Activated naive CD4-positive, alpha-beta T cell treated with anti-CD3 and anti-CD28 coated beads, Interleukin-2, amount 50 U/mL, for 72 hours (primary cell): Measurements from ENCODE around the gene KRTAP12-3. TPM values are rescaled to one million over a fixed set of nuclear protein-coding genes. Genes with fewer than 3 reads are reported as not detected.
"Not testable (repeated sequence)": the region's sequence is repeated elsewhere in the genome, so short reads cannot be mapped to it uniquely, and the experiment has no call there.

ENCODE experiments used
- ATAC-seq, 2 donors: fragments of 150-1000 bp; cut with Tn5 transposase; 2 replicates each; pipeline ENCODE4 v1.10.0; 2021; ENCODE audit warnings: mild to moderate bottlenecking in 2 of 2, moderate library complexity in 2 of 2
- DNase-seq, 2 donors: peaks; one replicate each; pipeline ENCODE4 v3.0.0; 2021 to 2022; ENCODE audit warnings: low spot score in 2 of 2
- H3K27ac Mint-ChIP-seq, 2 donors: one replicate each; pipeline ENCODE4 v1.8.0; 2022; ENCODE audit warnings: mild to moderate bottlenecking in 2 of 2, mixed read lengths in 2 of 2
- H3K36me3 Mint-ChIP-seq, 2 donors: one replicate each; pipeline ENCODE4 v1.8.0; 2022; ENCODE audit warnings: mixed read lengths in 2 of 2
- H3K9me3 Mint-ChIP-seq, 2 donors: one replicate each; pipeline ENCODE4 v1.8.0; 2022; ENCODE audit warnings: mixed read lengths in 2 of 2
- total RNA-seq, 2 donors: library from RNA; stranded (reverse); gene quantifications; one replicate each; pipeline ENCODE4 v1.2.3, GENCODE V29; 2022

The KRTAP12-3 gene
- total RNA-seq, 2 donors from 2014 or later, result not detected

DNA sequence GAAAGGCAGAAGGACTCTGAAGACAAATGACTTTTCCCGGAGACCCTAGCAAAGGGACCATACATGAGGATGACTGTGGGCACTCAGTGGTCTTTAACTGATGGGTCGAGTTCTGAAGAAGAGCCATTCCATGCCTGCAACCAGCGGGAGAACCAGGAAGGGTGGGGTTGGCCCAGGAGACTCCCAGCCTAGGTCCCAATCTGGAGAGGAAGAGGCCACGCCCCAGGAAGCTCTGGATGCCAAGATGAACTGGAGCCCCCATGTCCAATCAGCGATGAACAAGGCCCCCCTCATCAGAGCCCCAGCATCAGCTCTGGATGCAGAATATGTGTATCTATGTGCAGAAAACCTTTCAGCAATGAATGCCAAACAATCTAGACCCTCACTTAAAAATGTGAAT is 17.0 kb upstream of the KRTAP12-3 start:
- no peak for ATAC-seq
- peaks cover 34 to 40% of the 10 kb centered on the region in 2 donors for H3K36me3 Mint-ChIP-seq
- peaks cover 33 to 41% of the 10 kb centered on the region in 2 donors for H3K9me3 Mint-ChIP-seq

DNA sequence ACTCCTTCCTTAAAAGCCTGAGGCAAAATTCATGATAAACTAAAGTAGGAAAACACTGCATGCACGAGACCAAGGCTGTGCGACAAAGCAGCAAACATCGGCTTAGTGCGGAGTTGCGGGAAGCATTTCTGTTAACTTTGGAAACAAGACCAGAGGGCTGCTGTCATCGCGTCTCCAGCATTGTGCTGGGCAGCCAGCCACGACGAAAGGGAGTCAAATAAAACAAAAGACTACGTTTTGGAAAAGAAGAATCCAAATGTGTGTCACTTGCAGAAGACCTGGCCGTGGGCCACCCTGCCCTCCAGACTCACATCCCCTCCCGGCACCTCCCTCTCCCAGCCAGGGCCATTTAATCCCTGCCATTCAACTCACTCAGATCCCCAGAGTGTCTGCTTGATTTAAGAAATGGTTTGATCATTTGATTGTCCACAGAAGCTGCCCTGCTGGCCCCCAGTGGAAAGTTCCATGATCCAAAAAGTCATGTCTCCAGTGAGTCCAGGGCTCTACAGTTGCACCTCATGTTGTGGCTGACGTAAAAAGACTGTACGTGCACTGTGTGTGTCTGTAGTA is 13.9 kb upstream of the KRTAP12-3 start:
- H3K27ac Mint-ChIP-seq, result peak overlapping the region in 1 of 2 donors; percentile 31
- DNase-seq (no peak), ATAC-seq (no peak)
- peaks cover 33 to 41% of the 10 kb centered on the region in 2 donors for H3K9me3 Mint-ChIP-seq
- peaks cover 34 to 47% of the 10 kb centered on the region in 2 donors for H3K36me3 Mint-ChIP-seq

More for the DNA sequence above, 17.0 kb upstream of the KRTAP12-3 start:
- no peak overlapping the region for H3K27ac Mint-ChIP-seq
- DNase-seq, result no peak

DNA sequence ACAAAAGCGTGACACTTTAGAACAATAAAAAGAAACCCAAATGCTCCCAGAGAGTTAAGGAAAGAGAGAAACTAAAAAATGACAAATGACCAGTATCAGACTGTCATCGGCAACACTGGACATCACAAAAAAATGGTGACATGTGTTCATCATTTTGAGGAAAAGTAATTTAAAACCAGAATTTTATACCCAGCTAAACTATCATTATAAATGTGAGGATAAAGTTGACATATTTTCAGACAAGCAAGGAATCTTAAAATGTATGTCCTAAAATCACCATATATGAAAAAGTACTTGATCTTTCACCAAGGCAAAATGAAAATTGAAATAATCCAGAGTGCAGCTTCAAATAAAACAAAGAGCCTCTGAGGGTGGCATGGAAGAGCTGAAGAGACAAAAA is 12.9 kb upstream of the KRTAP12-3 start:
- peaks cover 33 to 39% of the 10 kb centered on the region in 2 donors for H3K9me3 Mint-ChIP-seq
- H3K27ac Mint-ChIP-seq, result no peak overlapping the region
- no peak for DNase-seq
- no peak for ATAC-seq
- peaks cover 34 to 47% of the 10 kb centered on the region in 2 donors for H3K36me3 Mint-ChIP-seq

GRCh38 chr21:44646366-44647221 is 11.1 kb upstream of the KRTAP12-3 start, which contains the start of gene KRTAP10-11:
KRTAP10-11 (plus strand) TSS chr21:44646414; CDS start chr21:44646459, 45 bp downstream.
- not testable (repeated sequence) for ATAC-seq, DNase-seq
- peaks cover 26 to 29% of the 10 kb centered on the region in 2 donors for H3K9me3 Mint-ChIP-seq
- H3K36me3 Mint-ChIP-seq, result peaks cover 25 to 42% of the 10 kb centered on the region in 2 donors
- H3K27ac Mint-ChIP-seq, result peak within 1 kb of the TSS in 1 of 2 donors; percentile 62

DNA sequence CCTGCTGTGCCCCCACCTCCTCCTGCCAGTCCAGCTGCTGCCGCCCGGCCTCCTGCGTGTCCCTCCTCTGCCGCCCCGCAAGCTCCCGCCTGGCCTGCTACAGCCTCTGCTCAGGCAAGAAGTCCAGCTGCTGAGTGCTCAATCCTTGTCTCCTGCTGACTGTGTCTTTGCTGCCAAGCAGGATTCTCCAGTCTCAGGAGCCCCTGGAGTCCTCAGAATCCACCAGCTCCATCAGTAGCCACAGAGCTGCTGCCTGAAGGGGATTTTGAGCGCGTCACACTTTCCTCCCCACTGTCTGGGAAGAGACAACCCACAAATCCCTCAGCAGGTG is 10.5 kb upstream of the KRTAP12-3 start:
- Mint-ChIP-seq H3K36me3 (peaks cover 25 to 39% of the 10 kb centered on the region in 2 donors), H3K9me3 (peaks cover 26% of the 10 kb centered on the region in 2 donors), H3K27ac (peak overlapping the region in 1 of 2 donors; percentile 62)
- ATAC-seq (no peak), DNase-seq (no peak)

DNA sequence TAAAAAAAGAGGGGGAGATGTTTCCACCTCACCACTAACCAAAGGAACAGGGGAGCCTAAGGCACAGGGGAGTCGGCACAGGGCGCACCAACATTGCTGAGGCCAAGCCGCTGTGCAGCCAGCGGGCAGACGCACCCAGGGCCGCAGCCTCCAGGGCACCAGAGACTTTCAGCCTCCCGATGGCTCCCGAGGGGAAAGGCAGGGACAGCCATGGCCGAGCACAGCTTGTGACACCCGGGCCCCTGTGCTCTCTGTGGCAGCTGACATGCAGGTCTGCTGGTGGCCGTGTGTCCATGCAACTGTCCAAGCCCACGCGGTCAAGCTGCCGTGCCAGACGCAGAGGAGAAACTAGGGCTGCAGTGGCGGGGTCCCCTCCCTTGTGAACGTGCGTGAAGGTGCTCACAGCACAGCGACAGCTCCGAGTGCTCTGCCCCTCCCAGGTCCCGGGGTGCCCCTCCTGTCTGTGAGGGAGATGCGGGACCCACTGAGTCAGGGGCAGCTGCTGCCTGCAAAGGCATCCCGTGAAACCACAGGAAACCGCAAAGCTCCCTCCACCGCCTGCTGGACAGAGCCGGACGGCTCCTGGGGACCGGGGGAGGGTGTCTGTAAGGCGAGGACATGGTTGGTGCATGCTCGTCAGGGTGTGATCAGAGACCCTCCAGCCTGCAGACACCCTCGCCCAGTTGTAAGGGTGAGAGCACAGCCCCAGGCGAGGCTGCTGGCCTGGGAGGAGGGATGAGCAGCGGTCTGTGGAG is 9.0 kb upstream of the KRTAP12-3 start:
- DNase-seq (no peak), ATAC-seq (no peak)
- Mint-ChIP-seq H3K36me3 (peaks cover 14 to 31% of the 10 kb centered on the region in 2 donors), H3K9me3 (peaks cover 14 to 15% of the 10 kb centered on the region in 2 donors), H3K27ac (no peak overlapping the region)

- no peak for ATAC-seq
- Mint-ChIP-seq H3K9me3 (peaks cover 6 to 12% of the 10 kb centered on the region in 2 donors), H3K36me3 (peaks cover 6 to 29% of the 10 kb centered on the region in 2 donors), H3K27ac (no peak overlapping the region)
- DNase-seq, result no peak
Observed at GRCh38 chr21:44649521-44650100, 8.1 kb upstream of the KRTAP12-3 start.

DNA sequence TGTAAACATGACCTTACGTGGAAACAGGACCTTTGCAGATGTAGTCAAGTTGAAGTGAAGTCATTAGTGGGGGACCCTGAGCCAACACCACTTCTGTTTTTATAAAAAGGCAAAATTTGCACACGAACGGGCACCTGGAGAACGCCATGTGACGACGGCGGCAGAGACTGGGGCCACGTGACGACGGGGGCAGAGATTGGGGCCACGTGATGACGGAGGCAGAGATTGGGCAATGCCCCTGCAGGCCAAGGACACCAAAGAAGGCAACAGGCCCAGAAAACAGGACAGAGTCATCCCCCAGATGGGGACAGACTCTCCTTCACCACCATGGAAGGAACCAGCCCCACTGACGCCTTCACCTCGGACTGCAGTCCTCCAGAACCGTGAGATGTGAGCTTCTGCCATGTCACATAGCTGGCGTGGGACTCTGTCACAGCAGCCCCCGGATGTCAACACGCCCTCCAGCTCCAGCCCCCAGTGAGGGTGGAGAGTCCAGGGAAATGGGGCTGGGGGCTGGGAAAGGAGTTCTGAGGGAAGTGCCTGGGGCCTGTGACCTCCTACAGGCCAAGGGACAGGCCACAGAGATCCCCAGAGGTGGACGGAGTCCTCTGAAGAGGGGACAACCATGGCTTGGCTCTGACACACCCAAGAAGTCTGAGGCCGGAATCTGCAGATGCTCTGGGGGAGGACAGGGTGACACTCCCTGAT is 7.3 kb upstream of the KRTAP12-3 start:
- peaks cover 0 to 6% of the 10 kb centered on the region in 2 donors for H3K9me3 Mint-ChIP-seq
- no peak overlapping the region for H3K27ac Mint-ChIP-seq
- no peak for DNase-seq
- H3K36me3 Mint-ChIP-seq, result peaks cover 0 to 23% of the 10 kb centered on the region in 2 donors
- no peak for ATAC-seq

DNA sequence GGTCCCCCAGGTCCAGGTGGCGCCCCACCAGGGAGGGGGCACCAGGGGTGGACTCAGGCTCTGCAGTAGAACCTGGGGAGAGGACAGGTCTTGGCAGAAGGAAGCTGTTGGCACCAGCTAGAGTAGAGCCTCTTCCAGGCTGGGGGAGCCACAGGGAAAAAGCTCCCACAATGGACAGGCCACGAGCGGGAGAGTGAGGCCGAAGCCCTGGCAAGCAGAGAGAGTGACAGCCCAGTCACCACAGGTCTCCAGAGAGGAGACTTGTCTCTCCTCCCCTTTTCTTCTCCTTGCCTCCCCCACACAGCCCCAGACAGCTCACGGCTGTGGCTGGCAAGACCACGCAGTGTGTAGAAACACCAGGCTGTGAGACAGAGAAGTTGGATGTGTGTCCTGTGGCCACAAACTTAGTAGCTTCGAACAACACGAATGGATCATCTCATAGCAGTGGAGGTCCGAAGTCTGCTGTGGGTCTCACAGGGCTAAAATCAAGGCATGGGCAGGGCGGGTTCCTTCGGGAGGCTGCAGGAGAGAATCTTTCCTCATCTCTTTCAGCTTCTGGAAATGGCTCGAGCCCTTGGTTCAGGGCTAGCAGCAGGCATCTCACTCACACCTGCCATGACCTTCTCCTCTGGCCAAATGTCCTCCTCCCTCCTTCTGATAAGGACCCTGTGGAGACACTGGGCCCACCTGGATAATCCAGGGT is 6.6 kb upstream of the KRTAP12-3 start:
- H3K36me3 Mint-ChIP-seq, result peaks cover 4 to 26% of the 10 kb centered on the region in 2 donors

DNA sequence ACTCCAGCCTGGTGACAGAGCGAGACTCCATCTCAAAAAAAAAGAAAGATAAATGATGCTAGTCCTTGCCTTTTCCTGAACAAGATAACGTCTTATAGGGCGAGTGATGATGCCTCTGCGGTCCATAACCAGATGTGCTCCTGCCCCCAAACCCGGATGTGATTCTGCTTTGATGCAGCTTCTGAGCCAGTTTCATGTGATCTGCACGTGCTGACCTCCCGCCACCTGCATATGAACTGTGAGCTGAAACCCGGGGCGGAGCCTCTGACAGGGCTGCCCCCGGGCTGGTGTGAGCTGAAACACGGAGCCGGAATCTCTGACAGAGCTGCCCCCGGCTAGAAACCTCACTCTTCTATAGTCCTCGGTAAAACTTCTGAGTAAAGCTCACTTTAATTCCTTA is 4.6 kb upstream of the KRTAP12-3 start:
- DNase-seq (no peak), ATAC-seq (no peak)
- Mint-ChIP-seq H3K27ac (no peak overlapping the region), H3K9me3 (peaks cover 19 to 25% of the 10 kb centered on the region in 2 donors), H3K36me3 (peaks cover 24 to 38% of the 10 kb centered on the region in 2 donors)

More for the DNA sequence above, 6.6 kb upstream of the KRTAP12-3 start:
- no peak for ATAC-seq
- DNase-seq, result no peak
- peaks cover 4 to 8% of the 10 kb centered on the region in 2 donors for H3K9me3 Mint-ChIP-seq
- H3K27ac Mint-ChIP-seq, result no peak overlapping the region

- H3K9me3 Mint-ChIP-seq, result peaks cover 19 to 31% of the 10 kb centered on the region in 2 donors
- H3K27ac Mint-ChIP-seq, result no peak overlapping the region
- peaks cover 25 to 44% of the 10 kb centered on the region in 2 donors for H3K36me3 Mint-ChIP-seq
- DNase-seq (no peak), ATAC-seq (peak in 1 of 2 donors; percentile 13)
Observed at GRCh38 chr21:44653656-44654575, 3.8 kb upstream of the KRTAP12-3 start.

DNA sequence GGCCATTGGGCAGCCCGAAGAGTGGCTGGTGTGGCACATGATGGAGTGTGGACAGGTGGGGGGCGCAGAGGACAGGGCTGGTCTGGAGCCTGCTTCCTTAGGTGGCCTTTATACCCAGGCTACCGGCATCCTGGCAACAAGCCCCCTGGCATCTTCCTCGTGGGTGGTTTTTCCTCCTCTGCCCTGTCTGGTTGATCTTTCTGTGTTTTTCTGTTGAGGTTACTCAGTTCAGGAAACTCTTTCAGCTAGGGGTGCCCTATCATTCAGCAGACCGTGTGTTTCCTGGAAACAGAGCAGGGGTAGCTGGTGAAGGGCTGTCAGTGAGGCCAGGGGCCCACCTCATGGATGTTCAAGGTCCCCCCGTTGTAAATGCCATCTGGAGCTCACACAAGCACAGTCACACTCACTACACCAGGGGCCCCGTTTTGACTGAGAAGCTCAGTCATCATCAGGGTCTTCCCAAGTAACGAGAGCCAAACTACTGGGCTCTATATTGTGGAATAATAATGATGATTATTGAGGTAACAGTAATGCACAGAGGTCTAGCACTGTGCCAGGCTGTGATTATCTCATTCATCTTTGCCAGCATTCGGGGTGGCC is 3.1 kb upstream of the KRTAP12-3 start, which contains the start of gene KRTAP12-4:
Gene KRTAP12-4 (minus strand): TSS at position 84 of the 600 bp plus-strand sequence. CDS start 45 bp downstream, at position 39.
- peaks cover 19 to 35% of the 10 kb centered on the region in 2 donors for H3K9me3 Mint-ChIP-seq
- DNase-seq, result no peak
- no peak for ATAC-seq
- no peak within 1 kb of the TSS for H3K27ac Mint-ChIP-seq
- H3K36me3 Mint-ChIP-seq, result peaks cover 25 to 46% of the 10 kb centered on the region in 2 donors

GRCh38 chr21:44656868-44657267 is 864 bp upstream of the KRTAP12-3 start:
- no peak for ATAC-seq
- DNase-seq, result no peak
- Mint-ChIP-seq H3K9me3 (peaks cover 19 to 46% of the 10 kb centered on the region in 2 donors), H3K27ac (peak overlapping the region; percentile 69 to 74), H3K36me3 (peaks cover 31 to 56% of the 10 kb centered on the region in 2 donors)

GRCh38 chr21:44658541-44658910 is 794 bp downstream of the KRTAP12-3 start:
- DNase-seq (no peak), ATAC-seq (no peak)
- peaks cover 31 to 55% of the 10 kb centered on the region in 2 donors for H3K36me3 Mint-ChIP-seq
- H3K27ac Mint-ChIP-seq, result peak overlapping the region in 1 of 2 donors; percentile 74
- peaks cover 19 to 51% of the 10 kb centered on the region in 2 donors for H3K9me3 Mint-ChIP-seq
